ENCODE data around the gene FXYD6.
"Not testable (repeated sequence)": the region's sequence is repeated elsewhere in the genome, so short reads cannot be mapped to it uniquely, and the experiment has no call there.

GRCh38 chr11:117810056-117810451 lies 66.4 kb downstream of the FXYD6 start:
- not testable (repeated sequence) for TF ChIP-seq POLR2A, CTCF (IDR thresholded peaks at IDR 0.05)

All from Peyer's patch (tissue), 4 donors.